Pancreas (tissue), 10 donors: ENCODE measurements around the gene PIGW. TPM values are rescaled to one million over a fixed set of nuclear protein-coding genes. Genes with fewer than 3 reads are reported as not detected.

ENCODE experiments used
- ATAC-seq, 4 donors: fragments of 200-7000 bp; cut with Tn5 transposase; one replicate each; pipeline versions ENCODE4 v1.8.0 to v1.9.1; 2020; ENCODE audit warnings: mild to moderate bottlenecking in 4 of 4, moderate library complexity in 4 of 4
- DNase-seq, 6 donors: peaks; one replicate each; pipeline ENCODE4 v3.0.0-alpha.2; 2020
- FAIRE-seq: peaks from 2 replicates; lab custom pipeline; 2012; peaks lifted over from hg19 to GRCh38; lab: Jason Lieb, UNC
- H3K27ac ChIP-seq, 4 donors: fragments of 200-600 bp; sonication (generic); 1 replicate in 3 of 4; 2 replicates in 1 of 4; pipeline versions ENCODE4 v1.5.0 to v1.8.0; 2020
- H3K27me3 ChIP-seq, 4 donors: fragments of 200-600 bp; one replicate each; pipeline ENCODE4 v1.8.0; 2021
- H3K36me3 ChIP-seq, 3 donors: fragments of 200-600 bp; sonication (generic) in 1 of 3; one replicate each; pipeline versions ENCODE4 v1.5.0 to v1.8.0; 2020 to 2021
- H3K4me1 ChIP-seq, 3 donors: fragments of 200-600 bp; one replicate each; pipeline ENCODE4 v1.8.0; 2021
- H3K4me3 ChIP-seq, 4 donors: fragments of 200-600 bp; sonication (generic) in 2 of 4; one replicate each; pipeline versions ENCODE4 v1.5.0 to v1.8.0; 2020 to 2021
- H3K9me3 ChIP-seq, 4 donors: fragments of 200-600 bp; one replicate each; pipeline ENCODE4 v1.8.0; 2021
- CTCF ChIP-seq, 4 donors: fragments of 200-600 bp; sonication (generic) in 3 of 4; IDR thresholded peaks; one replicate each; pipeline versions ENCODE4 v1.5.0 to v1.8.0; 2021; ENCODE audit warnings: antibody characterized with exemption in 4 of 4
- WGBS, 2 donors: extraction: QIAGEN DNeasy Blood & Tissue Kit; methylation state at CpG; one replicate each; pipeline ENCODE4 v1.1.7; 2013; 5-methylcytosine and 5-hydroxymethylcytosine counted together
- intact Hi-C, 3 donors: fragments of 100-400 bp; cut with DNase I; formaldehyde crosslinking; loops; one replicate each; pipeline versions ENCODE4 v1.11.1 to v1.14.2; 2022
- polyA plus RNA-seq, 2 donors: library from polyadenylated mRNA; stranded (reverse); fragments of 200-250 nt; gene quantifications; one replicate each; pipeline ENCODE4 v1.2.3, GENCODE V29; 2013
- total RNA-seq, 6 donors: library from RNA; stranded (reverse); fragmentation: NEBNext Ultra II Directional in 4 of 6; extraction: Animal tissue kit (Norgen Biotek cat#: 25700) in 4 of 6; gene quantifications; one replicate each; pipeline versions ENCODE4 v1.2.1 to v1.2.4, GENCODE V29; 2021 to 2023
- donor health status: healthy with polysubstance abuse.
- donor health status: DM: no; HTN: no; CAD: no; lungs with moderate emphysema.
- donor health status: DM: no; HTN: no; CAD: no.
- donor health status: control.
- donor health status: control.
- donor health status: Bipolar disorder and iron deficiency.
- donor health status: DM: yes; HTN: yes; CAD: no.
- donor health status: DM: no; HTN: no; CAD: no.
- donor health status: DM: no; HTN: no; CAD: no.
- donor health status: DM: yes; HTN: yes; CAD: no.

PIGW gene
- 1 to 10 TPM; 1.1 to 3.7 (median 2.9) TPM for total RNA-seq
- polyA plus RNA-seq: 1 to 10 TPM; 2.4 to 3.9 TPM

GRCh38 chr17:36534840-36535668 is at the start of gene PIGW, which contains the start of gene MYO19:
PIGW (plus strand) TSS chr17:36534987; CDS start chr17:36537102, 2,115 bp downstream.
MYO19 (minus strand) TSS chr17:36534868; CDS start chr17:36532538, 2,330 bp downstream.
- no peaks in the 10 kb centered on the region for H3K27me3 ChIP-seq
- intact Hi-C loops: no loop called here
- no peaks in the 10 kb centered on the region for H3K36me3 ChIP-seq
- H3K27ac ChIP-seq: peak within 1 kb of the TSS; percentile 85 to 95 (median 91)
- WGBS, 2 donors: 0 to 1% methylated on average over 74 to 83 of the region's 83 CpGs
- DNase-seq (peak; percentile 82 to 93 (median 88)), FAIRE-seq (no peak), ATAC-seq (peak; percentile 91 to 95 (median 91))
- TF ChIP-seq CTCF (IDR thresholded peaks at IDR 0.05): no peak
- peaks cover 0 to 5% (median 0%) of the 10 kb centered on the region in 3 donors for H3K4me1 ChIP-seq
- H3K4me3 ChIP-seq: peak within 1 kb of the TSS; percentile 55 to 82 (median 73)
- H3K9me3 ChIP-seq: no peaks in the 10 kb centered on the region

GRCh38 chr17:36485027-36485426 is 49.8 kb upstream of the PIGW start:
- peaks cover 3 to 18% (median 12%) of the 10 kb centered on the region in 3 donors for H3K4me1 ChIP-seq
- no peaks in the 10 kb centered on the region for H3K36me3 ChIP-seq
- no peaks in the 10 kb centered on the region for H3K27me3 ChIP-seq
- H3K4me3 ChIP-seq: no peak overlapping the region
- TF ChIP-seq CTCF (IDR thresholded peaks at IDR 0.05): no peak
- WGBS, 2 donors: 76 to 86% methylated on average over 8 of the region's 8 CpGs
- peak in 1 of 6 donors; percentile 15 for DNase-seq
- intact Hi-C loops: no loop called here
- no peak for ATAC-seq
- H3K9me3 ChIP-seq: no peaks in the 10 kb centered on the region
- H3K27ac ChIP-seq: no peak overlapping the region
- no peak for FAIRE-seq

GRCh38 chr17:36485805-36486203 is 49.0 kb upstream of the PIGW start:
- WGBS, 2 donors: 31 to 35% methylated on average over 10 of the region's 10 CpGs
- no peak for TF ChIP-seq CTCF (IDR thresholded peaks at IDR 0.05)
- no peak for ATAC-seq
- Histone ChIP-seq H3K9me3 (no peaks in the 10 kb centered on the region), H3K36me3 (no peaks in the 10 kb centered on the region), H3K4me3 (peak overlapping the region; percentile 58 to 98 (median 71)), H3K27ac (peak overlapping the region in 1 of 4 donors; percentile 37), H3K27me3 (no peaks in the 10 kb centered on the region), H3K4me1 (peaks cover 3 to 18% (median 12%) of the 10 kb centered on the region in 3 donors)
- intact Hi-C loops: no loop called here
- DNase-seq: peak in 1 of 6 donors; percentile 44
- FAIRE-seq: no peak

- Histone ChIP-seq H3K4me3 (peak within 1 kb of the TSS; percentile 58 to 98 (median 71)), H3K9me3 (no peaks in the 10 kb centered on the region), H3K36me3 (no peaks in the 10 kb centered on the region), H3K27ac (peak within 1 kb of the TSS; percentile 10 to 57 (median 34)), H3K27me3 (no peaks in the 10 kb centered on the region), H3K4me1 (peaks cover 3 to 18% (median 12%) of the 10 kb centered on the region in 3 donors)
- DNase-seq: peak; percentile 86 to 94 (median 90)
- intact Hi-C loops: no loop called here
- TF ChIP-seq CTCF (IDR thresholded peaks at IDR 0.05): no peak
- FAIRE-seq: no peak
- peak; percentile 91 to 96 (median 94) for ATAC-seq
- 0% methylated on average over 59 to 73 of the region's 73 CpGs for WGBS, 2 donors
These were observed 48.3 kb upstream of the PIGW start, which contains the start of gene ZNHIT3 for GRCh38 chr17:36486204-36487194. ZNHIT3 (plus strand) TSS chr17:36486681; CDS start chr17:36486700, 19 bp downstream.
